Measurements from ENCODE around the gene PMS1. TPM values are rescaled to one million over a fixed set of nuclear protein-coding genes. Genes with fewer than 3 reads are reported as not detected.

PMS1 gene
- total RNA-seq, 4 donors from 2014 or later: 16.7 to 36.9 (median 22.6) TPM

DNA sequence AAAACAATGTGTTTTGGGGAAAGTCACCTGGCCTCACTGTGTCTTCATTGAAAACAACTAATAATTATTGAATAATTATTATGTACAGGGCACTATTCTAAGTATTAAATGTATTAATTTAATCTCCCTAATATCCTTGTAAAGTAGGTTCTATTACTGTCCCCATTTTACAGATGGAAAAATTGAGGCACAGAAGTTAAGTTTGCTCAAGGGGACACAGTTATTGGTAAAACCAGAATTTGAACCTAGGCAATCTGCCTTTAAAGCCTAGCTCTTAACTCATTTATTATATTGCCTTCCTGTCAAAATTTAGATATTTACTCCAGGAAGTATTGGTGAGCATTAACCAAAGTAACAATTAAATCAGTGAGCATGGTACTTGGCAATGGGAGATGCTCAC is 84.6 kb downstream of the PMS1 start:
- no peak for TF ChIP-seq CTCF (IDR thresholded peaks at IDR 0.05; ENCODE audit: low read depth)

DNA sequence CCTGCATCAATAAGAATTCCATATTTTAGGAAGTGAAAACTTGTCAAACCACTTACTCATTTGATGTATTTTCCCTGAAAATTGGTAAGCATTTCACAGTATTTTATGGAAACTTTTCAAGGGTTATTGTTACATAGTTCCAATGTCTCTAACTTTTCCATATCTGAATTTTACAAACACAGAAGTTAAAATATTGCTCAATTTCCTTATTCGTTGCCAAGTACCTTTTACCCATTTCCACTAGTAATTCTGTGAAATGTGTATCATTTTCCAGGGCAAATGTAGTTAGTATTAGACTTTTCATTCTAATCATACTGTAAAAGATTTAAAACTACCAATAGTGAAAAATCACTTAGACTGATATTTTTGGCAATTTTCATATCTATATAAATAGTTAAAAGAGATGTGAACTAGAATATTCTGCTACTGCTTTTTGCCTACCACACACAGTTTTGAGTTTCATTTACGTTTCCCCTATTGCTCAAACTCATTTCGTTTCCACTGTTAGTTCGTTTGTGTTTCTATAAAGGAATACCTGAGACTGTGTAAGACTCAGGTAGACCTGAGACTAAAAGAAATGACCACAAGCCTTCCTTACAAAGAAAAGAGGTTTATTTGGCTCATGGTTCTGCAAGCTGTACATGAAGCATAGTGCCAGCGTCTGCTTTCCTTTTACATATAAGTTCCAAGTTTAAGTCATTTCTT is 86.3 kb downstream of the PMS1 start:
- no peak for TF ChIP-seq CTCF (IDR thresholded peaks at IDR 0.05; ENCODE audit: low read depth)

DNA sequence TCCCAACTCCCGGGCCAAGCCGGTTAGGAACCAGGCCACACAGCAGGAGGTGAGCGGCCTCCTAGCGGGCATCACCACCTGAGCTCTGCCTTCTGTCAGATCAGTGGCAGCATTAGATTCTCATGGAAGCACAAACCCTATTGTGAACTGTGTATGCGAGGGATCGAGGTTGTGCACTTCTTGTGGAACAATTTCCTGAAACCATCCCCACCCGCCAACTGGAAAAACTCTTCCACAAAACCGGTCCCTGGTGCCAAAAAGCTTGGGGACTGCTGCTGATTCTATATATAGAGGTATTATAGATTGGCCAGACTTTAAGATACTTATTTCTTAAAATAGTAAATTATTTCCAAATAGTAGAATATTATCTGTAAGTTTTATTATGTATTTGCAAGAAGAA is 89.4 kb downstream of the PMS1 start:
- no peak for TF ChIP-seq CTCF (IDR thresholded peaks at IDR 0.05; ENCODE audit: low read depth)

GRCh38 chr2:189874586-189875320 is 90.5 kb downstream of the PMS1 start:
- no peak for TF ChIP-seq CTCF (IDR thresholded peaks at IDR 0.05; ENCODE audit: low read depth)

- no peak for TF ChIP-seq CTCF (IDR thresholded peaks at IDR 0.05; ENCODE audit: low read depth)
These were observed 92.0 kb downstream of the PMS1 start for GRCh38 chr2:189876271-189876670.

DNA sequence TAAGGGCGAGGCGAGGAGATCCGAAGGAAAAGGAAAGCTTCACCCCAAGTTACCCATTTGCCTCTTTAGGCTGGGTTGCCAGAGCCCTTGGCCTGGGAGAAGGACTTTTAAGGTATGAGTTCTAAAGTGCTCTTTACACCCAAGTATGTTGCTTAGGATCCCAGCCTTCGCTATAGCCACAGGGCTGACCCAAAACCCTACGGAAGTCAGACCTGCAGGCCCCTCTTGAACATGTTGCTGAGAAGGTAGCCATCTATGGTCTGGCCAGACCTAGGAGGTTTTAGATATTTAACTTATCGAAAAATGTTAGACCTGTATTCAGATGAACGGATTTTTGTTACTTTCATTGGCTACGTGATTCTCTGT is 95.4 kb downstream of the PMS1 start:
- no peak for TF ChIP-seq CTCF (IDR thresholded peaks at IDR 0.05; ENCODE audit: low read depth)

DNA sequence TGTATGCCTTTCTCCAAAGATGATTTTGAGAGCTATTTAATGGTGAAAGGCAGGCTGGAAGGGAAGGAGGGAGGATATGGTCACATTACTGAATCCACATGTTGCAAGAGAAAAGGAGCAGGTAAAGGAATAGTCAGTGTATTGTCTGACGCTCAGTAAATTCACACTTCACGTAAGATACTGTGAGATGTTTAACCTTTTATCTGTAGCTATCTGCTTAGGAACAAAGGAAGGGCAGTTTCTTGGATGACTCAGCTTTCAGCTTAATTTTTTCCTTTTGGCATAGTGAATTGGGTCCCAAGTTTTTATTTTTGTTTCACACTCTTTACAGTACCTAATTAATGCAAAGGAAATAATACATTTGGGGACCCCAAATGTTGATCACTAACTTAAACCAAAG is 96.2 kb downstream of the PMS1 start:
- no peak for TF ChIP-seq CTCF (IDR thresholded peaks at IDR 0.05; ENCODE audit: low read depth)

Measured in subcutaneous adipose tissue (tissue), 4 donors.